GM12891 (cell line): ENCODE data around the gene SATB1.

ENCODE experiments used
- POLR2A ChIP-seq: IDR thresholded peaks from 2 replicates; pipeline ENCODE4 v1.6.1; 2011; ENCODE audit warnings: low read depth, low read length, control low read depth
- POLR2AphosphoS5 ChIP-seq: IDR thresholded peaks from 2 replicates; pipeline ENCODE4 v1.6.1; 2011; ENCODE audit warnings: low read depth, low read length, control low read depth
- TAF1 ChIP-seq: IDR thresholded peaks from 2 replicates; pipeline ENCODE4 v1.6.1; 2011; ENCODE audit warnings: low read depth, low read length, control low read depth

DNA sequence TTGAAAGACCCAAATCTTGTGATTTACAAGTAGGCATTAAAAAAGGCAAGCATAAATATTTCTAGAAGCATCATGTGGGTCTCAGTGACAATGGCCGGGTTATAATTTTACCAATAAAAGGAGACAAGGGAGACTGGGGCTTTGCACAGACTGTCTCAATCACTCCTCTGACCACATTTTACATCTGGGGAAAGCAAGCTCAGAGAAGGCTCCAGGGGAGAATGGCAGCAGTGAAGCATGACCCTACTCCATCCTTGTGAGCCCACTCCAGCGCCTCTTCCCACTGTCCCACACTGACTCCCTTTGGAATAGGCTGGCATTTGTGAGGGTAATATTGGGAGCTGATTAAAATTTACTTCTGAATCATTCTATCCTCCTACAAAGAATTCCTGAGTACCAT, 61.8 kb downstream of the SATB1 start:
- TF ChIP-seq POLR2A (no peak), POLR2AphosphoS5 (no peak), TAF1 (no peak)
